H9 (cell line): ENCODE measurements around the gene APBB2. TPM values are rescaled to one million over a fixed set of nuclear protein-coding genes. Genes with fewer than 3 reads are reported as not detected.

Source experiments
- DNase-seq: peaks from one replicate; pipeline ENCODE4 v3.0.0-alpha.2; 2017
- H2AFZ ChIP-seq: one replicate; pipeline ENCODE4 v1.6.1; 2013; ENCODE audit warnings: mild to moderate bottlenecking, low read length, control low read depth, moderate library complexity
- H2AK5ac ChIP-seq: 2 replicates; pipeline ENCODE4 v1.6.1; 2013; ENCODE audit warnings: low read length, control low read depth, mixed read lengths; ENCODE audit not compliant: insufficient read length
- H2BK120ac ChIP-seq: one replicate; pipeline ENCODE4 v1.6.1; 2013; ENCODE audit warnings: low read depth, mild to moderate bottlenecking, low read length, control low read depth, inconsistent platforms; ENCODE audit not compliant: poor library complexity, severe bottlenecking
- H2BK12ac ChIP-seq: 2 replicates; pipeline ENCODE4 v1.6.1; 2013; ENCODE audit warnings: low read length, control low read depth, mixed read lengths, low read depth; ENCODE audit not compliant: insufficient read length
- H2BK15ac ChIP-seq: 2 replicates; pipeline ENCODE4 v1.6.1; 2013; ENCODE audit warnings: low read depth, low read length, control low read depth
- H2BK20ac ChIP-seq: one replicate; pipeline ENCODE4 v1.6.1; 2013; ENCODE audit warnings: low read depth, mild to moderate bottlenecking, low read length, control low read depth, inconsistent platforms; ENCODE audit not compliant: poor library complexity, severe bottlenecking
- H2BK5ac ChIP-seq: 2 replicates; pipeline ENCODE4 v1.6.1; 2013; ENCODE audit warnings: low read length, control low read depth, mixed read lengths; ENCODE audit not compliant: insufficient read length
- H3K14ac ChIP-seq: 2 replicates; pipeline ENCODE4 v1.6.1; 2013; ENCODE audit warnings: low read length, control low read depth; ENCODE audit not compliant: insufficient read depth
- H3K18ac ChIP-seq: 2 replicates; pipeline ENCODE4 v1.6.1; 2013; ENCODE audit warnings: low read depth, mild to moderate bottlenecking, mixed read lengths, low read length, control low read depth; ENCODE audit not compliant: insufficient read length
- H3K23ac ChIP-seq: 2 replicates; pipeline ENCODE4 v1.6.1; 2013; ENCODE audit warnings: low read length, control low read depth, mixed read lengths, low read depth; ENCODE audit not compliant: insufficient read length
- H3K23me2 ChIP-seq: 2 replicates; pipeline ENCODE4 v1.6.1; 2013; ENCODE audit warnings: low read depth, mild to moderate bottlenecking, mixed read lengths, low read length, control low read depth; ENCODE audit not compliant: insufficient read length, poor library complexity, severe bottlenecking
- H3K27ac ChIP-seq: 2 replicates; pipeline ENCODE4 v1.5.1; 2013; ENCODE audit warnings: low read length, control low read depth, mixed read lengths, low read depth; ENCODE audit not compliant: insufficient read length
- H3K27me3 ChIP-seq: 2 replicates; pipeline ENCODE4 v1.6.1; 2013; ENCODE audit warnings: low read length, control low read depth, inconsistent platforms; ENCODE audit not compliant: insufficient read depth
- H3K4ac ChIP-seq: 2 replicates; pipeline ENCODE4 v1.6.1; 2013; ENCODE audit warnings: low read depth, mild to moderate bottlenecking, control low read depth, inconsistent platforms, low read length, moderate library complexity
- H3K4me1 ChIP-seq: 2 replicates; pipeline ENCODE4 v1.6.1; 2013; ENCODE audit warnings: low read length, control low read depth, inconsistent platforms; ENCODE audit not compliant: insufficient read depth
- H3K4me2 ChIP-seq: 2 replicates; pipeline ENCODE4 v1.6.1; 2013; ENCODE audit warnings: low read length, control low read depth, mixed read lengths; ENCODE audit not compliant: insufficient read length, insufficient read depth
- H3K56ac ChIP-seq: 2 replicates; pipeline ENCODE4 v1.6.1; 2013; ENCODE audit warnings: low read depth, mild to moderate bottlenecking, mixed read lengths, low read length, control low read depth; ENCODE audit not compliant: insufficient read length
- H3K79me1 ChIP-seq: 2 replicates; pipeline ENCODE4 v1.6.1; 2013; ENCODE audit warnings: low read depth, mild to moderate bottlenecking, moderate library complexity, low read length, control low read depth, inconsistent platforms; ENCODE audit not compliant: insufficient read depth, poor library complexity, severe bottlenecking
- H3K79me2 ChIP-seq: 2 replicates; pipeline ENCODE4 v1.6.1; 2013; ENCODE audit warnings: low read length, control low read depth, inconsistent platforms; ENCODE audit not compliant: insufficient read depth
- H3K9ac ChIP-seq: 2 replicates; pipeline ENCODE4 v1.6.1; 2013; ENCODE audit warnings: low read length, control low read depth, mixed read lengths; ENCODE audit not compliant: insufficient read length; ENCODE audit errors: extremely low read depth
- H3K9me3 ChIP-seq: one replicate; pipeline ENCODE4 v1.6.1; 2013; ENCODE audit warnings: low read depth, low read length, inconsistent platforms; ENCODE audit not compliant: control insufficient read depth
- H3T11ph ChIP-seq: one replicate; pipeline ENCODE4 v1.6.1; 2013; ENCODE audit warnings: mild to moderate bottlenecking, low read length, control low read depth, inconsistent platforms
- H4K20me1 ChIP-seq: one replicate; pipeline ENCODE4 v1.6.1; 2013; ENCODE audit not compliant: control insufficient read depth, insufficient read length, insufficient read depth
- H4K5ac ChIP-seq: 2 replicates; pipeline ENCODE4 v1.6.1; 2013; ENCODE audit warnings: low read depth, mild to moderate bottlenecking, mixed read lengths, low read length, control low read depth; ENCODE audit not compliant: insufficient read length
- H4K8ac ChIP-seq: replicated peaks from 2 replicates; pipeline ENCODE4 v1.6.1; 2013; ENCODE audit warnings: low read length, control low read depth, mixed read lengths, low read depth; ENCODE audit not compliant: insufficient read length
- H4K91ac ChIP-seq: 2 replicates; pipeline ENCODE4 v1.6.1; 2013; ENCODE audit warnings: low read depth, mild to moderate bottlenecking, moderate library complexity, mixed read lengths, low read length, control low read depth; ENCODE audit not compliant: insufficient read length
- H3K27ac Mint-ChIP-seq, 3 experiments: 2 replicates in 2 of 3; 3 replicates in 1 of 3; pipeline ENCODE4 v1.8.0; 2020 to 2021; ENCODE audit warnings: mixed read lengths in 3 of 3, mild to moderate bottlenecking in 1 of 3, moderate library complexity in 1 of 3
- H3K27me3 Mint-ChIP-seq: 2 replicates; pipeline ENCODE4 v1.8.0; 2021; ENCODE audit warnings: low read depth, mild to moderate bottlenecking, moderate library complexity, mixed read lengths
- H3K36me3 Mint-ChIP-seq, 3 experiments: 2 replicates in 2 of 3; 3 replicates in 1 of 3; pipeline ENCODE4 v1.8.0; 2020 to 2021; ENCODE audit warnings: low read depth in 3 of 3, mixed read lengths in 3 of 3; ENCODE audit not compliant: insufficient read depth in 1 of 3
- H3K4me1 Mint-ChIP-seq, 2 experiments: 2 replicates each; pipeline ENCODE4 v1.8.0; 2020; ENCODE audit warnings: mixed read lengths in 2 of 2
- H3K4me3 Mint-ChIP-seq, 2 experiments: 2 replicates in 1 of 2; 3 replicates in 1 of 2; pipeline ENCODE4 v1.8.0; 2020 to 2021; ENCODE audit warnings: mild to moderate bottlenecking in 2 of 2, mixed read lengths in 2 of 2, moderate library complexity in 1 of 2
- H3K9me3 Mint-ChIP-seq, 2 experiments: 2 replicates in 1 of 2; 3 replicates in 1 of 2; pipeline ENCODE4 v1.8.0; 2020; ENCODE audit warnings: mild to moderate bottlenecking in 2 of 2, mixed read lengths in 2 of 2, moderate library complexity in 1 of 2
- CTCF ChIP-seq: fragments of 200-600 bp; sonication (generic); conservative IDR thresholded peaks from 3 replicates; pipeline ENCODE4 v1.8.0; 2021; ENCODE audit warnings: antibody characterized with exemption, mild to moderate bottlenecking
- WGBS: extraction: QIAGEN DNeasy Blood & Tissue Kit; methylation state at CpG from one replicate; pipeline ENCODE4 v1.1.7; 2013; ENCODE audit warnings: missing lambda C conversion rate, low lambda C conversion rate, mixed read lengths; ENCODE audit not compliant: insufficient read length; ENCODE audit errors: extremely low coverage; 5-methylcytosine and 5-hydroxymethylcytosine counted together
- total RNA-seq: library from RNA; stranded (reverse); gene quantifications from 2 replicates; pipeline ENCODE4 v1.2.1, GENCODE V29; 2021

The APBB2 gene
- total RNA-seq, 1 experiment from 2014 or later = 39.6 TPM

GRCh38 chr4:41000356-41000755 is 214.0 kb downstream of the APBB2 start:
- Mint-ChIP-seq H3K27ac (no peak overlapping the region), H3K36me3 (no peaks in the 10 kb centered on the region), H3K4me1 (peaks cover 23 to 27% of the 10 kb centered on the region in 2 experiments), H3K27me3 (no peaks in the 10 kb centered on the region), H3K4me3 (no peak overlapping the region), H3K9me3 (no peaks in the 10 kb centered on the region)
- Histone ChIP-seq H2AK5ac (no peak overlapping the region), H2AFZ (no peak overlapping the region), H2BK20ac (no peak overlapping the region), H3K4me2 (no peak overlapping the region), H2BK5ac (no peak overlapping the region), H3K18ac (no peak overlapping the region), H3K9me3 (no peaks in the 10 kb centered on the region), H3K23me2 (no peaks in the 10 kb centered on the region), H3T11ph (no peak overlapping the region), H3K23ac (no peak overlapping the region), H3K14ac (no peak overlapping the region), H2BK12ac (no peak overlapping the region), H4K20me1 (no peaks in the 10 kb centered on the region), H3K79me2 (no peaks in the 10 kb centered on the region), H3K79me1 (no peaks in the 10 kb centered on the region), H4K8ac (no peak overlapping the region), H3K4ac (no peak overlapping the region), H3K27ac (no peak overlapping the region), H3K9ac (no peak overlapping the region), H2BK120ac (no peak overlapping the region), H3K4me1 (peaks cover 6% of the 10 kb centered on the region; the same call in 1 of the 2 replicates), H2BK15ac (no peak overlapping the region), H4K5ac (no peak overlapping the region), H3K27me3 (no peaks in the 10 kb centered on the region), H3K56ac (no peak overlapping the region), H4K91ac (no peak overlapping the region)
- no CpG with 5 or more reads among the region's 1 CpG for WGBS
- no peak for TF ChIP-seq CTCF
- DNase-seq = no peak
